NCI-H510A treated with DMSO at 0.1 percent for 48 hours (cell line): ENCODE measurements around the gene RAP1GDS1.
"Not testable (repeated sequence)": the region's sequence is repeated elsewhere in the genome, so short reads cannot be mapped to it uniquely, and the experiment has no call there.

Source experiments
- DNase-seq: peaks from one replicate; lab custom pipeline; 2025; lab: John Stamatoyannopoulos, UW

The RAP1GDS1 gene

GRCh38 chr4:98352940-98353339 is 91.8 kb downstream of the RAP1GDS1 start:
- DNase-seq, result no peak

GRCh38 chr4:98358630-98359248 is 97.6 kb downstream of the RAP1GDS1 start:
- DNase-seq, result no peak

- no peak for DNase-seq
These were observed 98.5 kb downstream of the RAP1GDS1 start for GRCh38 chr4:98359646-98360045.

GRCh38 chr4:98363431-98363830 is 102.2 kb downstream of the RAP1GDS1 start:
- no peak for DNase-seq

GRCh38 chr4:98366275-98366674 is 105.1 kb downstream of the RAP1GDS1 start:
- DNase-seq, result not testable (repeated sequence)

GRCh38 chr4:98368000-98368399 is 106.8 kb downstream of the RAP1GDS1 start:
- not testable (repeated sequence) for DNase-seq

GRCh38 chr4:98369322-98369721 is 108.1 kb downstream of the RAP1GDS1 start:
- DNase-seq, result no peak

- no peak for DNase-seq
These were observed 113.5 kb downstream of the RAP1GDS1 start for GRCh38 chr4:98374643-98375042.

- no peak for DNase-seq
These were observed 116.4 kb downstream of the RAP1GDS1 start for GRCh38 chr4:98377559-98377958.

- DNase-seq, result no peak
These were observed 120.1 kb downstream of the RAP1GDS1 start for GRCh38 chr4:98381306-98381705.

- no peak for DNase-seq
These were observed 122.4 kb downstream of the RAP1GDS1 start for GRCh38 chr4:98383431-98384106.

- DNase-seq, result no peak
These were observed 124.6 kb downstream of the RAP1GDS1 start for GRCh38 chr4:98385831-98386230.

GRCh38 chr4:98387345-98388026 is 126.3 kb downstream of the RAP1GDS1 start:
- DNase-seq, result no peak

GRCh38 chr4:98394134-98394533 is 132.9 kb downstream of the RAP1GDS1 start:
- no peak for DNase-seq

GRCh38 chr4:98399915-98400314 is 138.7 kb downstream of the RAP1GDS1 start:
- no peak for DNase-seq

- no peak for DNase-seq
These were observed 145.6 kb downstream of the RAP1GDS1 start for GRCh38 chr4:98406819-98407218.

- DNase-seq, result no peak
These were observed 150.5 kb downstream of the RAP1GDS1 start for GRCh38 chr4:98411731-98412130.

GRCh38 chr4:98416844-98417243 is 155.7 kb downstream of the RAP1GDS1 start:
- DNase-seq, result no peak

- not testable (repeated sequence) for DNase-seq
These were observed 159.0 kb downstream of the RAP1GDS1 start for GRCh38 chr4:98420151-98420550.

- DNase-seq, result no peak
These were observed 159.9 kb downstream of the RAP1GDS1 start for GRCh38 chr4:98421111-98421510.

- no peak for DNase-seq
These were observed 161.8 kb downstream of the RAP1GDS1 start for GRCh38 chr4:98423009-98423408.

- no peak for DNase-seq
These were observed 169.7 kb downstream of the RAP1GDS1 start for GRCh38 chr4:98430708-98431403.

- no peak for DNase-seq
These were observed 172.5 kb downstream of the RAP1GDS1 start for GRCh38 chr4:98433691-98434090.
